LNCAP (cell line): Measurements from ENCODE around the gene FOXRED2.

ENCODE experiments used
- TF ChIP-seq, protein P1 (sequence below): fragments of 450-650 bp; IDR thresholded peaks from 2 replicates; pipeline ENCODE4 v1.5.1; 2017; ENCODE audit warnings: mild to moderate bottlenecking

FOXRED2 gene

DNA sequence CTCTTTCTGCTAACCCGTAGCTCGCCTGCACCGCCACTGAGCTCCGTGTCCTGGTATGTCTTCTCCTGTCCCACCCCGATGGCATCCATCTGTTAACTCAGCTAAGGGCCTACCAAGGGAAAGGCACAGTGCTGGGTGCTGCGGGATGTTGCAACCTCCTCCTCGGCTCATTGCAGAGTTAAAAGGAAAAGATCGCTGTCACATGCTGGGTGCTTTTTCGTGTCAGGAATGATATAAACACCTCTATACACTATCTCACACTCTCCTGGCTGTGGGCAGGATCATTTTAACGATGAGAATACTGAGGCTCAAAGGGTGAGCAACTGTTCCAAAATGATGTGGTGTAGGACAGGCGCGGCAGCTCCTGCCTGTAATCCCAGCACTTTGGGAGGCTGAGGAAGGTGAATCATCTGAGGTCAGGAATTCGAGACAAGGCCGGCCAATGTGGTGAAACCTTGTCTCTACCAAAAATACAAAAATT lies 35.5 kb downstream of the FOXRED2 start:
- TF ChIP-seq, protein P1, sequence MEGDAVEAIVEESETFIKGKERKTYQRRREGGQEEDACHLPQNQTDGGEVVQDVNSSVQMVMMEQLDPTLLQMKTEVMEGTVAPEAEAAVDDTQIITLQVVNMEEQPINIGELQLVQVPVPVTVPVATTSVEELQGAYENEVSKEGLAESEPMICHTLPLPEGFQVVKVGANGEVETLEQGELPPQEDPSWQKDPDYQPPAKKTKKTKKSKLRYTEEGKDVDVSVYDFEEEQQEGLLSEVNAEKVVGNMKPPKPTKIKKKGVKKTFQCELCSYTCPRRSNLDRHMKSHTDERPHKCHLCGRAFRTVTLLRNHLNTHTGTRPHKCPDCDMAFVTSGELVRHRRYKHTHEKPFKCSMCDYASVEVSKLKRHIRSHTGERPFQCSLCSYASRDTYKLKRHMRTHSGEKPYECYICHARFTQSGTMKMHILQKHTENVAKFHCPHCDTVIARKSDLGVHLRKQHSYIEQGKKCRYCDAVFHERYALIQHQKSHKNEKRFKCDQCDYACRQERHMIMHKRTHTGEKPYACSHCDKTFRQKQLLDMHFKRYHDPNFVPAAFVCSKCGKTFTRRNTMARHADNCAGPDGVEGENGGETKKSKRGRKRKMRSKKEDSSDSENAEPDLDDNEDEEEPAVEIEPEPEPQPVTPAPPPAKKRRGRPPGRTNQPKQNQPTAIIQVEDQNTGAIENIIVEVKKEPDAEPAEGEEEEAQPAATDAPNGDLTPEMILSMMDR = no peak

DNA sequence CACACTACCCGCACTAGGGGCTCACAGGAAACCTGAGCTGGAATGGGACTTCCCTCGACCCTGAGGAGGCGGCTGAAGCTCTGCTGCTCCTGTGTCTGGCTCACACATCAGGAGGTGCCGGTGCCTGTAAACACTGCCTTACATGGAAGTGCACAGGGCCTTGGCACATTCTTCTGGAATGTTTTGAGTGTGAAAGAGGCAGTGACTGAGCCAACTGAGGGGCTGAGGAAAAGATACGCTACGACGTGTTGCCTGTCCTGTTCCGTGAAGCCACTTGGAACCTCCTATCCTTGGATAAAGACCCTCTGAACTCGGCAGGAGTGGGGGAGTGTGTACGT lies 35.9 kb downstream of the FOXRED2 start:
- TF ChIP-seq, protein P1 = no peak

DNA sequence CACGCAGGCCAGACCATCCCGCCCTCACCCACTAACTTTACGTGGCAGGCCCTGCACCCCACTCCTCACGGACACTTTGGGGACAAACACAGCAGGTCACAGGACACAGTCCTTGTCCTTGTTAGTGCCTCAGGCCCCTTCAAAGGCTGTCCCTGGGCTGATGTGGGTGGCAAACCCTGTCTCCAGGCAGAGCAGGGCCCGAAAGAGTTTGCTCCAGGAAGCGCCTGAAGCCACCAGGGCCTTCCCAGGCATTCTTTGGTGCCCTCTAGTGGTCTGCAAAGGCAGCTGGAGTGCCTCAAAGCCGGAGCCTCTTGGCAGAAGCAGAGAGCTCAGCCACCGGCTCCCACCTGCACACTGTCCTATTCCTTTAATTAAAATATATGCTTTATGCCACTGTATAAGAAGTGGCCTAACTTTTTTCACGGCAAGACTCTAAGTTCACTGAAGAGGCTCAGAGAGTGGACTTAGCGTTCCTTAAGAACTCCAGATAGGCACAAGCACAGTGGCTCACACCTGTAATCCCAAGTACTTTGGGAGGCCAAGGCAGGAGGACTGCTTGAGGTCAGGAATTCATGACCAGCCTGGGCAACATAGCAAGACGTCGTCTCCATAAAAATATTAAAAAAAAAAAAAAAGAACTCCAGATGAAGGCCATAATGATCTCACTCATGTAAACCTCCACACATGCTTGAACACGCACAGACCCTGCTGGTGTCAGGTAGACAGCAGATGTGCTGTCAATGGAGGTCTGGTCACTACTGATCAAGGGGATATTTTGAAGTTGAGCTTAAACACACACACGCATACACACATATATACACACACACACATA lies 36.5 kb downstream of the FOXRED2 start:
- TF ChIP-seq, protein P1 = peak; percentile 91

DNA sequence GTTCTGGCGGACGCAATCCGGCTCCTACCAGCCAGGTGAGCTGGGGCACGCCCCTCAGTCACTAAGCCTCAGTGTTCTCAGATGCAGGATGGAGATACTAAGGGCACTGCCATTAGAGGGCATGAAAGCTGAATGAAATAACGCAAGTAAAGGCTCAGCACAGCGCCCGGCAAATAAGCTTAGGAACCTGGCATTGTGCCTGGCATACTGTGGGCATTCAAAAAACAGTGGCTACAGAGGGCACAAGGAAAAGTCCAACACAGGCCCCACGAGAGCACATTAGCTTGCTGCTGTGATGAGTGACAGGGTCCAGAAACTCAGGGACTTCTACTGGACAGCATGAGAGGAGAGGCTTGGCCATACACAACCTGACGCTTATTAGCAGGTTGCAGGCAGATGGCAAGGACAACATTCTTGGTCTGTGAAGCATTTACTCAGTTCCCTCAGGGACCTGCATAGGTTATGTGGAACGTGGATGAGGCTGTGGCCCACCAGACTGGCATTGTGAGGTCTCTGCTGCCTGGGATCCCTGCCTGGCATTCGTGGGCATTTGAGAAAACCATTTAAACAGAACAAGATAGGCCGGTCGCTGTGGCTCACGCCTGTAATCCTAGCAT lies 37.6 kb downstream of the FOXRED2 start:
- TF ChIP-seq, protein P1 = no peak

DNA sequence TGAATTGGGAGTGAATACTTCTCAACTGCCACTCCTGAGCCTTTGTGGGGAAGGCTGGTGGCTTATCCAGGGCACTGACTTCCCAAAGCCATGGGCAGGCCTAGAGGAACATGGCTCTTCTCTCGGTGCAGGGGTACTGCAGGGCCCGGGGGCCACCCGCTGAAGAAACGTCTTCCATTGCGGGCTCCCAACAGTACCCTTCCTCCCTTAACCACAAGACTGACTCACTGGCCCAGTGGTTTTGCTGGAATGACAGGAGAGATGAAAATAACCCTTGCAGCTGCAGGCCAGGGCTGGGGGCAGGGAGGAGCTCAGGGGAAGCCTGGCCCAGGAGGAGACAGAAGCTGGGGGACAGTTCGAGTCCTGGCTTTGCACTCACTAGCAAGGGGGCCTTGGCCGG lies 38.9 kb downstream of the FOXRED2 start:
- TF ChIP-seq, protein P1 = no peak

DNA sequence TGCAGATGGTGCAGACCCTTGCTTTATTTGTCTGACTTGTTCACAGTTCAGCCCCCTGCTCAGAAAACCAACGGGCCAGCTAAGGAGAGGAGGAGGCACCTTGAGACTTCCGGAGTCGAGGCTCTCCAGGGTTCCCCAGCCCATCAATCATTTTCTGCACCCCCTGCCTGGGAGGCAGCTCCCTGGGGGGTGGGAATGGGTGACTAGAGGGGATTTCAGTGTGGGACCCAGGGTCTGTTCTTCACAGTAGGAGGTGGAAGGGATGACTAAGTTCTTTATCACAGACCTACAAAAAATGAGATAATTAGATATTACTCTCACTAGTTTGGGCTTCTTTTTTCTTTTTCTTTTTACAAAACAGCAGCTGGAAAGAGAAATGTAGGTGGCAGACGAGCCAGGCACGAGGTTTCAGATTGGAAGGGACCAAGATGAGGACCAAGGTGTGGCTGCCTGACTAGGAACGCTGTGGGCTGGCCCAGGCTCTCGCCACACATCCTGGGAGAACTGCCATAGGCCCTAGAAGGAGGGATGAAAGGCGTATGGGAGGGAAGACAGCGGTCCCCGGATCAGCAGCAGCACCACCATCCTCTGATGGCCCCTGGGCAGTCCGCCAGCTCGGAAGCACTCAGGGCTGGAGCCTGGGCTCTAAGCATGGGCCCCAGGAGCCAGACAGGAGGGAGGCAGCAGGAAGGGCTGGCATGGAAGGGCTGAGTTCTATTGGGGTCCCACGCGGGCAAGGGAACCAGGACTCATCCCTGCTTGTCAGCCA lies 39.6 kb downstream of the FOXRED2 start:
- TF ChIP-seq, protein P1 = no peak

DNA sequence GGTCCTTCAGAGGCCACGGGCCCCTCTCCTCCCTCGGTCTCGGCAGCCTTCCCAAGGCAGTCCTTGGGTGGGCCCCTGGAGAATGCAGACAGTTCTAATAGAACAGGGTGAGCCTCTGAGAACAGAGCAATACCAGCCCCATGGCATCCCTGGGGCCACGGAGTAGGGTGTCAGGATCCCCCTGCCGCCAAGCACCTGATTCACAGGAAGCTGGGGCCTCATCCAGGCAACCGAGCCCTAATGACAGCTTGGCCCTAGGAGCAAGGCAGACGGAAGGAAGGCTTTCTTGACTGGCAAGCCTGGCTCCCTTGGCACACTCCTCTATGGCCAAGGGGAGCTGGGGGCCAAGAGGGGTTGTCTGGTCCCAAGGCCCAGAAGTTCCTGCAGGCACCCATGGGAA lies 40.6 kb downstream of the FOXRED2 start:
- TF ChIP-seq, protein P1 = no peak
